Activated CD4-positive, alpha-beta T cell treated with anti-CD3 and anti-CD28 coated beads, Interleukin-10, Interleukin-2, amounts not matched to agents 100 ng/mL and 50 ng/mL, durations not matched to agents 16 hours and 8 hours (primary cell): ENCODE results near the gene TTI1.

Experiments used
- DNase-seq: peaks from one replicate; pipeline ENCODE4 v3.0.0-alpha.2; 2020

TTI1 gene

GRCh38 chr20:37958856-37959520 lies 74.3 kb downstream of the TTI1 start:
- DNase-seq: no peak

DNA sequence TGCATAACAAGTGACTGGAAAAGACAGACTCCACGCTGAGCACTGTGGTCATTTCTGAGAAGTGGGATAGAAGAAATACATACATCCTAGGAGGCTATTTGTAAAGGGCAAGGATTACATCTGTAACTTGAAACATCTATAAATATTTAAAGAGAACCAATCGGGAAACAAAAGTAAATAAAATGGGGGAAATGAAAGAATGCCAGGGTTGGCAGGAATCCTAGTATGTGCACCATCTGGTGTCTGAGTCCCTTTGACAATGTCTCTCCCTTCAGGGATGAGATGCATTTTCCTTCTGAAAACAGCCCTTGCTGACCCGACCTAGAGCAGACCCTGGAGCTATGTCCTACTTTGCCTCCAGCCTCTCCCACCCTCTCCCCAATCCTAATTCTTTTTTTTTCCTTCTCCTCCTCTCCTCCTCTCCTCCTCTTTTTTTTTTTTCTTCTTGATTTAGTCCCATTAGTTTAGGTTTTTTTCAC lies 77.1 kb downstream of the TTI1 start:
- DNase-seq: no peak

DNA sequence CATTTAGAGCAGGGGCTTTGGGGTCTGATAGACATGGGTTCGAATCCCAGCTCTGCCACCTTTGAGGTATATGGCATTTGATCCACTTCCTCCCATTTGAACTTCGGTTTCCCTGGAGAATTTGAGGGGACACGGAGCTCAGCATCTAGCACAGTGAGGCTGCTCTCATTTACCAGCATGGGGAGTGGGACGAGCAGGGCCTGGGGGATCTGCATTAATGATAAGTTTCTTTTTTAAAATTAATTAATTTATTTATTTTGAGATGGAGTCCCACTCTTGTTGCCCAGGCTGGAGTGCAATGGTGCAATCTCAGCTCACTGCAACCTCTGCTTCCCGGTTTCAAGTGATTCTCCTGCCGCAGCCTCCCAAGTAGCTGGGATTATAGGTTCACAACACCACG lies 77.7 kb downstream of the TTI1 start:
- no peak for DNase-seq

GRCh38 chr20:37954626-37955025 lies 78.6 kb downstream of the TTI1 start:
- no peak for DNase-seq

DNA sequence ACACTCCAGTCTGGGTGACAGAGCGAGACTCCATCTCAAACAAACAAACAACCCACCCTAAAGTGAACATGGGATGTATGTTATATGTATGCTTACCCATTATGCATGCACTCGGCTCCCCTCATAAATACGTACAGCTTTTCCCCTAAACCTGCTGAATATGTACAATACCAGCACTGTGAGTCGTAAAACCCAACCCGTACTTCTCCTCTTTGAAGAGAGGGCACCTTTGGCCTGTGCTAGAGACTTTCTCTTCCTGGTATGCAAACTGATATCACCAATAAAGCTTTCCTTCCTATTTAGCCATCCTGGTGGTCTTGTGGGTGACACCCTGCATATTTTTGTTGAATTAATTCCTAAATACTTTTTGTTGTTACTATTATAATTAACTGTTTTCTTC lies 79.1 kb downstream of the TTI1 start:
- DNase-seq: no peak

DNA sequence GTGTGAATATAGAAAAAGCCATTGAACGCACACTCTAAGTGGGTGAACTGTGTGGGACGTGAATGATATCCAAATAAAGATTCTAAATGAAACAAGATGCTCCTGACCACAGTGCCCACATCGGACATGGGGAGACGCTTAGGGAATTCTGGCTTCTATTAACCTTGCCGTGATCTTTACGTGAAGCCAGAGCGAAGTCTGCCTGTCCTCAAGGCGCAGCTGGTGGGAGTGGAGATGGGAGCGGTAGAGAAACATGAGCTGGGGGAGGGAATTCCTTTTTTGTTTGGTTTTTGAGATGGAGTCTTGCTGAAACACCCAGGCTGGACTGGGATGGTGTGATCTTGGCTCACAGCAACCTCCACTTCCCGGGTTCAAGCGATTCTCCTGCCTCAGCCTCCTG lies 84.3 kb downstream of the TTI1 start:
- no peak for DNase-seq

GRCh38 chr20:37947943-37948342 lies 85.3 kb downstream of the TTI1 start:
- DNase-seq: no peak

GRCh38 chr20:37946946-37947345 lies 86.3 kb downstream of the TTI1 start:
- DNase-seq: no peak

DNA sequence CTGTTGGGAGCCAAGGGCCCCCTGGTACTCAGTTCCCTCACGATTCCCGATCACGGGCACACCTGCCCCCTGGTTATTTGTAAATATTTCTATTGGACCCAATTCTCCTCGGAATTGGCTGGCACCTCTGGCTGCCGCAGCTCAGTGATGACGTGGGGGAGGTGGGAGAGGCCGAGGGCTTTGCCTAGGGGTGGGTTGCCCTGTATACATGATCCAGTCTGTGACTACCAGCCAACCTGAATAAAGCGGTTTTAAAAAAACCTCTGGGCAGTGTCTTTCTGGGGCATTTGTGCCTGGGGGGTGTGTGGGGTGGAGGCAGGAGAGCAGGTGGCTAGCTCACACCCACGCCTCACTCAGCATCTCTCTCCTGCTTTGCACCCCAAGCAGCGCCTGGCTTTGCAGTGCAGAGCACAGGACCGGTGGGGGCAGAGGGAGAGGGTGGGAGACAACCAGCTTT lies 88.1 kb downstream of the TTI1 start:
- DNase-seq: no peak

GRCh38 chr20:37944456-37944981 lies 88.7 kb downstream of the TTI1 start:
- no peak for DNase-seq

- DNase-seq: no peak
Measured at GRCh38 chr20:37943501-37944455, 89.5 kb downstream of the TTI1 start.

- DNase-seq: no peak
Measured at GRCh38 chr20:37943033-37943432, 90.2 kb downstream of the TTI1 start.

GRCh38 chr20:37941992-37942391 lies 91.3 kb downstream of the TTI1 start:
- DNase-seq: no peak

GRCh38 chr20:37941332-37941731 lies 91.9 kb downstream of the TTI1 start:
- no peak for DNase-seq

DNA sequence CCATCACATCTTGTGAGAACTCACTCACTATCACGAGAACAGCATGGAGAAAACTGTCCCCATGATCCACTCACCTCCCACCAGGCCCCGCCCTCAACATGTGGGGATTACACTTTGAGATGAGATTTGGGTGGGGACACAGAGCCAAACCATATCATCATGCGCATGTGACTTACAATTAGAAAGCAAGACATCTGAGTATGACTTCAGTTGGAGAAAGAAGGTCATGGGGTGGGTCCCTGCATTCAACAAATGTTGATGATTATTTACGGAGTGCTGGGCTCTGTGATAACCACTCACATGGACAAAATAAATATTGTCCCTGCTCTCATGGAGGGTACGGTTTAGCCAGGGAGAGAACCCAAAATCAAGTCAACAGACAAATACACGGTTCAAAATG lies 92.4 kb downstream of the TTI1 start:
- no peak for DNase-seq

- DNase-seq: no peak
Measured at GRCh38 chr20:37939701-37940560, 93.3 kb downstream of the TTI1 start.

GRCh38 chr20:37938954-37939353 lies 94.3 kb downstream of the TTI1 start:
- DNase-seq: no peak

- DNase-seq: no peak
Measured at GRCh38 chr20:37938181-37938750, 95.0 kb downstream of the TTI1 start.

DNA sequence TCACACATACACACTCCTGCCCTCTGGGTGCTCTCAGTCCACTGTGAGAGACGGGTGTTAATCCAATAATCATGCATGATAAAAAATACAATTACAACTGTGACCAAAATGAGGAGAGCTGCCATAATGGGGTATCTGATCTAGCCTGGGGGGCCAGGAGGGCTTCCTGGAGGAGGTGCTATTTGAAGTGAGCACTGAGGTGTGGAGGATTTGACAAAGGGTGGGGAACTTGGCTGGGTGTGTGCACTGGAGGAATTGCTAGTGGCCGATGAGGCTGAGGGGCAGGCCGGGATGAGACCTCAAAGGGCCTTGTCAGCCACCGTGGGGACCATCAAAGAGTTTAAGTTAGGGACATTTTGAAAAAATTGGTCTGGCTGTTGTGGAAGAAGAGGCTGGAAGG lies 95.6 kb downstream of the TTI1 start:
- DNase-seq: no peak

- DNase-seq: no peak
Measured at GRCh38 chr20:37936451-37936850, 96.8 kb downstream of the TTI1 start.

GRCh38 chr20:37936041-37936440 lies 97.2 kb downstream of the TTI1 start:
- no peak for DNase-seq

DNA sequence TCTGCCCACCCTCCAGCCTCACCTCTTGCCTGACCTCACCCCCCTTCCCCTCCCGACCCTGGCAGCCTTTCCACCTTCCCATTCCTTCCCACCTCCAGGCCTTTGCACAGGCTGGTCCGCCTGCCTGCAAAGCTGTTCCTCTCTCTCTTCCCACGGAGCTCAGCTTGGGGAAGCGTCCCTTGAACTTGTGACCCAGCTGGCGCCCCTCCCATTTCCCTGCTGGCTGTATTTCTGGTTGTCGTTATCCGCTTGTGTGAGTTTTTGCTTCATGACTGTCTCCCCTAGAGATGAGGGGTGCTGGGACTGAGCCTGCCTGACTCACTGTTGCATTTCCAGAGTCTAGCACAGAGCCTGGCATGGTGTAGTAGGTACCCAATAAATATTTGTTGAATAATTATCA lies 97.8 kb downstream of the TTI1 start:
- no peak for DNase-seq
